Stimulated activated CD4-positive, alpha-beta T cell treated with anti-CD3 and anti-CD28 coated beads, TNF-alpha, amount 100 ng/mL, for 1 hour (primary cell): ENCODE data around the gene BAHD1.

Experiments
- DNase-seq, 3 donors: peaks; one replicate each; pipeline ENCODE4 v3.0.0-alpha.2; 2020; ENCODE audit warnings: low read depth in 3 of 3, low spot score in 1 of 3

Gene BAHD1

DNA sequence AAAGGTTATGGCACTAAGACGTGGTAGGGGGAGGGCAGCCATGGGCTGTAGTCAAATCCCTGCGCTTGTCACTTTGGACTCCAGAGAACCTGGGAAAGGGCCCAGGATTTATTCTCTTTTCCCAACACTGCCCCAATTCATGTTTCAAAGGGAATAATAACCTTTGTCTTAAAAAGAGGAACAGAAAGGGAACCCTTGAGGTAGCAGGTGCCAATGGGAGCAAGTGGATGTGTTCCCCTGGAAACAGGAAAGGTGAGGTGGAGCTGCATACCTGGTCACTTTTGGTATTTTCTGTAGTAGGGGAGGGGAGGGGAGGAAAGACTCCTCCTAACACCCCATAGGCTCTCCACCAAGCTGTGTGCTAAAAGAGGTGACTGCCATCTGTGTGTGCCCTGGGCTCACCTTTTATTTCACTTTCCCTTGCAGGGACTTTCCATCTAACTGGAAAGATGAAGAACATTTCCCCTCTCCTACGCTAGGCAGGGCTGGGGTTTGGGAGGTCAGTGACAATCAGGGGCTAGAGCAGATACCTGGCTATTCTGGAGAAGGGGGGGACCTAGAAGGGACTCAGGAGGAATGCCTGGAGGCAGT is 23.9 kb downstream of the BAHD1 start:
- no peak for DNase-seq

DNA sequence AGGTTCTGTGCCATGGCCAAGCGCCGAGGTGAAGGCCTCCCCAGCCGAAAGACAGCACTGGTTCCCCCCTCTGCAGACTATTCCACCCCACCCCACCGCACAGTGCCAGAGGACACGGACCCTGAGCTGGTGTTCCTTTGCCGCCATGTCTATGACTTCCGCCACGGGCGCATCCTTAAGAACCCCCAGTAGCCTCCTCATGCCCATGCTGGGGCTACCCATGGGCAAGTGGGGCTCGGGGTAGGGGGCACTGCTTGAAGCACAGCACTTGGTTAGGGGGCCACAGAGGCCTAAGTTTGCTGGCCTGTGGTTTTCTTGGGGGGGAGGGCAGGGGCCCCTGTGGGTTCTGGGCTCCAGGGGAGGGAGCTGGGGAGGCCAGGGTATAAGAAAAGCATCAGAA is 25.2 kb downstream of the BAHD1 start:
- no peak for DNase-seq

DNA sequence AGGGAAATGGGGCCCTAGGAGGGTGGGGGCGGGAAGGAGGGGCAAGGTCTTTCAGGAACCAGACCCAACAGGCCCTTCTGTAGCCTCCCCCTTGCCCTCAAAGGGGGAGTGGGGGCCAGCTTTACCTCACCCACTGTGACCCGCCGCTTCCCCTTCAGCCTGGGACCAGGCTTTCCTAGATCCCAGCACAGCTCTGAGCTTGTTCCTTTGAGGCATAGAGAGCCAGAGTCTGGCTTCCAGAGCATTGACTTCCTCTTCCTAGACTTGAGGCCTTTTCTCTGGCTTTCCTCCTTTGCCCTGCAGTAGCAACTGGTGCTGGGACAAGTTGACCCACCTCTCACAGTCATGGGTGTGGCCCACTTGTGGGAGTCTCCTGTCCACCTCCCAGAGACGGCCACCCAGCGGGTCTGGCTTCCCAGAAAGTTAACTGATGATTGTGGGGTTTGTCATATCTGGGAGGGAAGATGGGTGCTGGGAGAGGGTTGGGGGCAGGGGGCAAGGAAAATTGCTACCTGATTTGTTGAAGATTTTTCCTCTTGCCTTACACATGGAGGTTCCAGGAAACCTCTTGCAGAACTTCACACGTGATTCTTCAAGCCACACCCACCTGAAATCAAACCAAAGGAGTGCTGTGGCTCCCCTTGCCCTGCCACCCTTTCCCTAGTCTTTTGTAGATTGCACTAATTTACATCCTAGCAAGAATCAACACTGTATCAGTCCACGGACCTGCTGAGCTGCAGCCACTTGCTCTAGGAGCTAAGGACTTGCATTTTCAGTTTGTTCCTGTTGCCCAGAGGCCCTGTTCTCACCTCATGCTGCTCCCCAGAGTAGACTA is 25.9 kb downstream of the BAHD1 start:
- DNase-seq, result no peak

DNA sequence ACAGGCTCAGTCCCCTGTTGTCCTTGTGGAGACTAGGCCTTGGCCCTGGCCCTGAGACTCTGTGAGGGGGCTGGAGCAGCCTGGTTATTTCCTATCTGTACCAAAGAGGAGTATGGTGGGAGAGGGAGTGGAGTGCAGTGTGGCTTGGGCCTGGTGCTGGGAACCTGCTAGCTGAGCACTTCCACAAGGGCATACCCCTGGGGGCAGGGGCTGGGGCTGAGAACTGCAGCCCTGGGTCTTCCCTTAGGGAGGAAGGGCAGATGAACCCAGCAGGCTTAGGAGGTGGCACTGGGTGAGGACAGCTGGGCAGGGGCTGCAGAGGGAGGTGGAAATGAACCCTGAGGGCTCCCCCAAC is 26.5 kb downstream of the BAHD1 start:
- no peak for DNase-seq

DNA sequence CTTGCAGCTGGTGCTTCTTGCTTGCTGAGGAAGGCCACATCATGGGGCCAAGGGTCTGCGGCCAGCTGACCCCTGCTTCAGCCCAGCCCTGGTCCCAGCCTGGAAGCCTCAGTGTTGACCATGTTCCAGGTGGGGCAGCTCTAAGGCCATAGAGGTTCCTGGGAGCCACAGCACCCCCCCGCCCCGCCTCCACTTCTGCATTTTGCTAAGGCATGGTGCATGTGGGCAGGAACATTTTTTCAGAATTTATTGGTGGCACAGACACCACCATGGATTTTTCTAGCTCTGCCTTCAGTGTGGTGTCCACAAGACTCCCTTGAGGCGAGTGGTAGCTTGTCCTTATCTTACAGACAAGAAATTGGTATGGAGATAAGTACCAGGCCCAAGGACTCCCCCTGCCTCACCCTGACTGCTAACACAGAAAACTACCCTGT is 28.2 kb downstream of the BAHD1 start:
- no peak for DNase-seq

DNA sequence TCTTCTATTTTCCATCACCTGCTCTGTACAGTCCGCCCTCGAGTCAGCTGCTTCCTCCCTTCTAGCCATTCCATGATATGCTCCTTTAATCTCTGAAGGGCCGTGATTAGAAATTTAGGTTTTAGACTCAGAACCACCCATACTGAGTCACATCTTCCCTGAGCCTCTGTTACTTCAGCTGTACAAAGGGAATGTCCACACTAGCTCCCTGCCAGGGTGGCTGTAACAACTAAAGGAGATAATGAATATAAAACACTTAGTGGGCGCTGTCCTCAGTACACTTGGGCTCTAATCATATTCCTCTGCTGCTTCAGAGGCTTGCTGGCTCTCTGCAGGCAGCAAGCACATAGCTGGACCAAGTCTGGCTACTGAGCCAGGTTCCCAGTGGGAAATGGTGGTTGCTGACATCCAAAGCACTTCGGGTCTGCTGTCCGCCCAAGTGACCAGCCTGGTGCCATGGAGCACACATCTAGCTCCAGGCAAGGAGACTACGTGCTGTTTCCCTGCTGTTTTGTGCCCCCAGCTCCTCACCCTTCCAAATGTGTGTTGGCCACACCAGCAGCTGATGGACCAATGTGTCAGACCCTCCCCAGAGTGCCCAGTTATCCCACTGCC is 29.1 kb downstream of the BAHD1 start:
- no peak for DNase-seq

DNA sequence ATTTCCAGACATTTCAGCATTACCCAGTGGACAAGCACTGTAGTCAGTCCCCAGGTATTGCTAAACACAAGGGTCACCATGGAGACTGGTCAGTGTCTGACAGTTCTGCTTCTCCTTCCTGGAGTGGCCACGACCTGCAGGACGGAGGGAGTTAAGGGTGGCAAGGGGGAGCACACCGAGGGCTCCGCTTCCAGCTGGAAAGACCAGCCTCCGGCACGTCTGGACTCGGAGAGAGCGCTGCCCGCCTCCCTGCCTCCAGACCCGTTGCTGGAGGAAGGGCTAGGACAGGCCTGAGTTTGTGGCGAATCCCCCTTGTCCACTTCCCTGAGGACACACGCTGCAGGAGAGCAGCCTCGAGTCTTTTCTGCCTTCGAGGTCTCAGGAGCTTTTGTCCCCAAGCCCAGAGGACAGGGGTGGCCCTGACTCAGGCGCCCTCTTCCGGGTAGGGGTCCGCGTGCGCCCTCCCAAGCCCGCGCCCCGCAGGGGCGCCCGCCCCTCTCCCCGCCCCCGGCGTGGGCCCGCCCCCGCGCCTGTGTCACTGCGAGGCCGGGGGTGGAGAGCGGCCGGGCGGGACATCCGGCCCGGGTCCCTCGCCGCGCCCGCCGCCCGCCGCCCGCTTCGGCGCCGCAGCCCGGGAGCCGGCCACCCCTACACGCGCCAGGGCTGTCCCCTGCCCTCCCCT is 29.8 kb downstream of the BAHD1 start, which contains the start of gene CHST14:
TSS of gene CHST14 (plus strand) at position 562 of the 682 bp plus-strand sequence. CDS start 230 bp downstream, outside the sequence.
- DNase-seq, result peak in 2 of 3 donors; percentile 22 to 49

DNA sequence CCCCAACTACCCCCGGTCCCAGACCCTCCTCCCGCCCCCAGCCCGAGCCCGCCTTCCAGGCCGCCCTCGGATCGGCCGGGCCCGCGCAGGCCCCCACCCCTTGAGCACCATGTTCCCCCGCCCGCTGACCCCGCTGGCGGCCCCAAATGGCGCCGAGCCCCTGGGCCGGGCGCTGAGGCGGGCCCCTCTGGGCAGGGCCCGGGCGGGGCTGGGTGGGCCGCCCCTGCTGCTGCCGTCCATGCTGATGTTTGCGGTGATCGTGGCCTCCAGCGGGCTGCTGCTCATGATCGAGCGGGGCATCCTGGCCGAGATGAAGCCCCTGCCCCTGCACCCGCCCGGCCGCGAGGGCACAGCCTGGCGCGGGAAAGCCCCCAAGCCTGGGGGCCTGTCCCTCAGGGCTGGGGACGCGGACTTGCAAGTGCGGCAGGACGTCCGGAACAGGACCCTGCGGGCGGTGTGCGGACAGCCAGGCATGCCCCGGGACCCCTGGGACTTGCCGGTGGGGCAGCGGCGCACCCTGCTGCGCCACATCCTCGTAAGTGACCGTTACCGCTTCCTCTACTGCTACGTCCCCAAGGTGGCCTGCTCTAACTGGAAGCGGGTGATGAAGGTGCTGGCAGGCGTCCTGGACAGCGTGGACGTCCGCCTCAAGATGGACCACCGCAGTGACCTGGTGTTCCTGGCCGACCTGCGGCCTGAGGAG is 30.5 kb downstream of the BAHD1 start:
- no peak for DNase-seq

DNA sequence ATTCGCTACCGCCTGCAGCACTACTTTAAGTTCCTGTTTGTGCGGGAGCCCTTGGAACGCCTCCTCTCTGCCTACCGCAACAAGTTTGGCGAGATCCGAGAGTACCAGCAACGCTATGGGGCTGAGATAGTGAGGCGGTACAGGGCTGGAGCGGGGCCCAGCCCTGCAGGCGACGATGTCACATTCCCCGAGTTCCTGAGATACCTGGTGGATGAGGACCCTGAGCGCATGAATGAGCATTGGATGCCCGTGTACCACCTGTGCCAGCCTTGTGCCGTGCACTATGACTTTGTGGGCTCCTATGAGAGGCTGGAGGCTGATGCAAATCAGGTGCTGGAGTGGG is 31.0 kb downstream of the BAHD1 start:
- DNase-seq, result no peak

DNA sequence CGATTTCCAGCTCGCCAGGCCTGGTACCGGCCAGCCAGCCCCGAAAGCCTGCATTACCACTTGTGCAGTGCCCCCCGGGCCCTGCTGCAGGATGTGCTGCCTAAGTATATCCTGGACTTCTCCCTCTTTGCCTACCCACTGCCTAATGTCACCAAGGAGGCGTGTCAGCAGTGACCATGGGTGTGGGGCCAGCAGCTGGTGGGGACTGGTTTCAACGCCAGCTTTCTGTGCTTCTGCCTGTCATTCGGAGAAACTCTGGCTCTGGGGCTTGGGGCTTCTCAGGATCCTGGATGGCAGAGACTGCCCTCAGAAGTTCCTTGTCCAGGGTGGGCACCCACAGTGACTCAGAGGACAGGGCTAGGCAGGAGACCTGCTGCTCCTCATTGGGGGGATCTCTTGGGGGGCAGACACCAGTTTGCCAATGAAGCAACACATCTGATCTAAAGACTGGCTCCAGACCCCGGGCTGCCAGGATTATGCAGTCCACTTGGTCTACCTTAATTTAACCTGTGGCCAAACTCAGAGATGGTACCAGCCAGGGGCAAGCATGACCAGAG is 31.5 kb downstream of the BAHD1 start:
- no peak for DNase-seq

DNA sequence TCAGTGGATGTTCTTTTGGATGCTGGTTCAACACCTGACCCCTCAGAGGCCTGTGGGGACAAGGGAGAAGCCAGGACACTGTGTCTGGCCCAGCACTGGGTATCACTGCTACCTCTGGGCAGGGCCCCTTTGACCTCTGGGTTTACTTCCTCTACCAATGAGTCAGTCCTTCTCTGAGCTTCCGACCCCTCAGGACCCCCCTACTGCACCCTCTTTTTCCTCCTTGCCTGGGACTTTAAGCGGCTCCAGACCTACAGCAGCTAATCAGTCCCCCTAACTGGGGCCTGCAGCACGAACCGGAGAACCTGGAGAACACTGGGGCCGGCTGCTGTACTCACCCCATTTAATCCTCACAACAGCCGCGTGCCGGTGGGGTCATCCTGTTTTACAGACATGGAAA is 33.8 kb downstream of the BAHD1 start:
- no peak for DNase-seq

DNA sequence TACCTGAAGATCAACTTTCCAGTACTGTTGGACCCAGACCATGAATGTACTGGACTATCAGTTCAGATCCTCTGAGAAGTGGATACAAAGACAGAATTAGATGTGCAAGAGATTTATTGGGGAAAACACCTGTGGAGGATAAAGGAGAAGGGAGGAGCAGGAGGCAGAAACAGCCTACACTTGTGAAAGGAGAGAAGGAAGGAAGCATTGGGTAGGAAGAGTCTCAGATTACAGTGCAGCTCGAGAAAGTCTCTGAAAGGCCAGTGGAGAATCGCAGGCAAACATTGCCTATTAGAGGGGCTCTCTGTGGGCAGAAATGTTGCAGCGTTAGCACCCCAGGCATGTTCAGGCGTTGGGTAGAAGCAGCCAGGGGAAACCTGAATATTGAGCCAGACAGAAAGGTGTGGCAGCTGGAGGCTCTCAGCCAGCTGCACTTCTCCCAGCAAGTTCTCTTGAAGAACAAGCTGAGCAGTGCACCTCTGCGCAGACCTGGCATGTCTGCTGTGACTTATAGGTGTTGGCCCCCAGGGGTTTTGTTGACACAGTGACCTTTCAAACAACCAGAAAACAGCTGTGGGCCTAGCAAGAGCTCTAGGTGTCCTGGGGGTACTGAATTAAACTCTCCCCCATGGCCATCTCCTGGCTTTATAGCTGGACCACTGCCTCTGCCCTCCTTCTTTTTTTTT is 37.0 kb downstream of the BAHD1 start:
- DNase-seq, result no peak

DNA sequence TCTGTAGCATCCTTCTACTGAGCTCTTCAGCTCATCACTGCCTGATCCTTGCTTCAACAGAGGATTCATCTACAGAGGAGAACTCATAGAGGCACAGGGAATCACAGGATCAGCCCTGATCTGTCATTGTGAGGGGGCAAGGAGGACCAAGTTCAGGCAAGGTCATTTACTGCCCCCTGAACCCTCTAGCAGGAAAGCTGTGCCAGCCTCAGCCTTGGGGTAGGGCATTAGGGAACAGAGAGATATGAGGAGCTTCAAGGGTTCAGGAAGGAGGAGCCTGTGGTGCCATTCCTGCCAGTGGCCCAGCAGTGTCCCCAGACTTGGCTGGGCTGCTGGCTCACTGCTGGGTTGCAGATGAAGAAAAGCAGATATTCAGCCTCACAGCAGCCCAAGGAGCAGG is 38.3 kb downstream of the BAHD1 start:
- no peak for DNase-seq

DNA sequence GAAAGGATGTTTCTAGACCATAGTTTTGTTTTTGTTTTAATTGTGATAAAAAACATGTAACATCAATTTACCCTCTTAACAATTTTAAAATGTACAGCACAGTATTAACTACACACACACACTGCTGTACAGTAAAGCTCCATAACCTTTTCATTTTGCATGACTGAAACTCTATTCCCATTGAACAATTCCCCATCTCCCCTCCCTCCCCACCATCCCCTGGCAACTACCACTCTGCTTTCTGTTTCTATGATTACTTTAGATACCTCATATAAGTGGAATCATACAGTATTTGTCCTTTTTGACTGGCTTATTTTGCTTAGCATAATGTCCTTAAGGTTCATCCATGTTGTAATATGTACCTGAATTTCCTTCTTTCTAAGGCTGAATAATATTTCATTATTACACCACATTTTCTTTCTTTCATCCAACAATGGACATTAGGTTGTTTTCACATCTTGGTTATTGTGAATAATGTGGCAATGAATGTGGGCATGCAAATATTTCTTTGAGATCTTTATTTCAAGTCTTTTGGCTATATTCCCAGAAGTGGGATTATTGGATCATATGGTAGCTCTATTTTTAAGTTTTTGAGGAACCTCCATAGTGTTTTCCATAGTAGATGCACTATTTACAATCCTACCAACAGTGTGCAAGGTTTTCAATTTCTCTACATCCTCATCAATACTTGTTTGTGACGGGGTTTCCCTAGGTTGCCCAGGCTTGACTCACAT is 40.8 kb downstream of the BAHD1 start:
- DNase-seq, result no peak

DNA sequence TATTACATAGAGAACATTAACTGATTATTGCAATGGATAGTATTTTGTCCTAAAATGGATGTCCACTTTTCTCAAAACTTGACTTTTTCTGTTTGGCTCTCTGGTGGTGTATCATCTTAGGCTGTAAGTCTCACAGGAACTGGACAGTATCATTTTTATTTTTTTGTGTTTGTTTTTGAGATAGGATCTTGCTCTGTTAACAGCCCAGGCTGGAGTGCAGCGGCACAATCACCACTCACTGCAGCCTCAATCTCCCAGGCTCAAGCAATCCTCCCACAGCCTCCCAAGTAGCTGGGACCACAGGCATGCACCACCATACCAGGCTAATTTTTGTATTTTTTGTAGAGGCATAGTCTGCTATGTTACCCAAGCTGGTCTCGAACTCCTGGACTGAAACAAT is 43.2 kb downstream of the BAHD1 start:
- no peak for DNase-seq

DNA sequence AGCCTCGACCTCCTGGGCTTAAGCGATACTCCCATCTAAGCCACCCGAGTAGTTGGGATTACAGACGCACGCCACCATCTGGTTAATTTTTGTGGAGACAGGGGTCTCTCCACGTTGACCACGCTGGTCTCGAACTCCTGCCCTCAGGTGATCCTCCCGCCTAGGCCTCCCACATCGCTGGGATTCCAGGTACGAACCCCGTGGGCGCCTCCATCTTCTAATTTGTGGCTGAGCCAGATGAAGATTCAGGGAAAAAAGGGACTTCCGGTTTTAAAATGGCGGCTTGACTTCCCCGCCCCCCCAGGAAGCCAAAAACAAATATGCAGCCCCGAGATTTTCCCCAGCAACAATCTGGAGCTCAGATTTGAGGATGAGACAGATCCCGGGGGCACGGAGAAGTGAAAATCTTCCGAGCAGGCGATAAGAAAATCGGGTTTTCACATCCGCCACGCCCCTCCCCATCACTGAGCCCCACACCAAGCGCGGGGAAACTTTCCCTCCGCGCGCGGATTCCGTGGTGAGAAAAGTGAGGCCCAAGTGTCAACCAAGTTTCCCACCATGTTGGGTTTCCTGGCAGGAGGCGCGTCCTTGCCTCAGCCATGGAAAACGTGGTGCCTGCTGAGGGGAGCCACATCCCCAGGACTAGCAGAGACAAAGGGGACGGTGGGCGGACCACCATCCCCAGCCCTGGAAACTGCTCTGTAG is 45.5 kb downstream of the BAHD1 start:
- DNase-seq, result no peak

DNA sequence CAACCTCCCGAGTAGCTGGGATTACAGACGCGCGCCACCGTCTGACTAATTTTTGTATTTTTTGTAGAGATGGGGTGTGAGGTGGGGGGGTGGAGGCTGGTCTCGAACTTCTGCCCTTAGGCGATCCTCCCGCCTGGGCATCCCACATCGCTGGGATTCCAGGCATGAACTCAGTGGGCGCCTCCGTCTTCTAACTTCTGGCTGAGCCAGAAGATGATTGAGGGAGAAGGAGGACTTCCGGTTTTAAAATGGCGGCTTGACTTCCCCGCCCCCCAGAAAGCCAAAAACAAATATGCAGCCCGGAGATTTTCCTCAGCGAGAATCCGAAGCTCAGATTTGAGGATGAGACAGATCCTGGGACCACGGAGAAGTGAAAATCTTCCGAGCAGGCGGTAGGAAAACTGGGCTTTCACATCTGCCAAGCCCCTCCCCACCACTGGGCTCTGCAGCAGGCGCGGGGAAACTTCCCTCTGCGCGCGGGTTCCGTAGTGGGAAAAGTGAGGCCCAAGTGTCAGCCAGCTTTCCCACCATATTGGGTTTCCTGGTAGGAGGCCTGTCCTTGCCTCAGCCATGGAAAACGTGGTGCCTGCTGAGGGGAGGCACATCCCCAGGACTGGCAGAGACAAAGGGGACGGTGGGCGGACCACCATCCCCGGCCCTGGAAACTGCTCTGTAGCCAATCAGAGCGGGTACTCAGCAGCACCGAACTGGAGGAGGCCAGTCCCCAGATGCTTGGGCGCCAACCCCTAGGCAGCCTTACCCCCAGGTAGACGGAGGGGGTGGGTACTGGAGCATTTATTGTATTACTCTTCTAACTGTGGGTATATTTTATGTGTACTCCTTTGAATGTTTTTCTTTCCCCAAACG is 47.3 kb downstream of the BAHD1 start:
- DNase-seq, result no peak
